ENCODE measurements around the gene LRP1B.

DNA sequence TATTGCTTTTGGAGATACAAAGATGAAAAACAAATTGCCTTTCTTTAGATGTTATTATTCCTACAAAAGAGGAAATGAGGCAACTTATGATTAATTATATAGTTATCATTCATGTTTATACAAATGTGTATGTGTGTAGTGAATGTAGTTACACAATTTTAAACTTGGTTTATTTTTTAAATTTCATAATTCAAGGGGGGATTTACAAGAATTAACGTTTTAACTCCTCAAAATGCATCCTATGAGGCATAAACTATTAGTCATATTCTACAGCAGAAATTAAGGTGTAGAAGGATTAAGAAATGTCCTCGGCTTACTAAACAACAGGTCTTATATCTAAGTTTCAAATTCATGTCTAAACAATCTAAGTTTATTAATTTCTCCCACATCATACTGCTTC is 1545.8 kb downstream of the LRP1B start:
- TF ChIP-seq, protein P1, sequence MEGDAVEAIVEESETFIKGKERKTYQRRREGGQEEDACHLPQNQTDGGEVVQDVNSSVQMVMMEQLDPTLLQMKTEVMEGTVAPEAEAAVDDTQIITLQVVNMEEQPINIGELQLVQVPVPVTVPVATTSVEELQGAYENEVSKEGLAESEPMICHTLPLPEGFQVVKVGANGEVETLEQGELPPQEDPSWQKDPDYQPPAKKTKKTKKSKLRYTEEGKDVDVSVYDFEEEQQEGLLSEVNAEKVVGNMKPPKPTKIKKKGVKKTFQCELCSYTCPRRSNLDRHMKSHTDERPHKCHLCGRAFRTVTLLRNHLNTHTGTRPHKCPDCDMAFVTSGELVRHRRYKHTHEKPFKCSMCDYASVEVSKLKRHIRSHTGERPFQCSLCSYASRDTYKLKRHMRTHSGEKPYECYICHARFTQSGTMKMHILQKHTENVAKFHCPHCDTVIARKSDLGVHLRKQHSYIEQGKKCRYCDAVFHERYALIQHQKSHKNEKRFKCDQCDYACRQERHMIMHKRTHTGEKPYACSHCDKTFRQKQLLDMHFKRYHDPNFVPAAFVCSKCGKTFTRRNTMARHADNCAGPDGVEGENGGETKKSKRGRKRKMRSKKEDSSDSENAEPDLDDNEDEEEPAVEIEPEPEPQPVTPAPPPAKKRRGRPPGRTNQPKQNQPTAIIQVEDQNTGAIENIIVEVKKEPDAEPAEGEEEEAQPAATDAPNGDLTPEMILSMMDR (IDR thresholded peaks at IDR 0.05; ENCODE audit: poor library complexity, severe bottlenecking): no peak
- no peak for TF ChIP-seq EZH2 (IDR thresholded peaks at IDR 0.05; ENCODE audit: borderline replicate concordance, insufficient read depth, low read length, poor library complexity, severe bottlenecking)
- TF ChIP-seq RAD21 (conservative IDR thresholded peaks at IDR 0.05): no peak
- TF ChIP-seq EP300 (conservative IDR thresholded peaks at IDR 0.05; ENCODE audit: poor library complexity, severe bottlenecking): no peak
- TF ChIP-seq TAF1 (IDR thresholded peaks at IDR 0.05; ENCODE audit: low read depth): no peak
- TF ChIP-seq SMC3 (conservative IDR thresholded peaks at IDR 0.05; ENCODE audit: poor library complexity): no peak
- TF ChIP-seq, protein P2, sequence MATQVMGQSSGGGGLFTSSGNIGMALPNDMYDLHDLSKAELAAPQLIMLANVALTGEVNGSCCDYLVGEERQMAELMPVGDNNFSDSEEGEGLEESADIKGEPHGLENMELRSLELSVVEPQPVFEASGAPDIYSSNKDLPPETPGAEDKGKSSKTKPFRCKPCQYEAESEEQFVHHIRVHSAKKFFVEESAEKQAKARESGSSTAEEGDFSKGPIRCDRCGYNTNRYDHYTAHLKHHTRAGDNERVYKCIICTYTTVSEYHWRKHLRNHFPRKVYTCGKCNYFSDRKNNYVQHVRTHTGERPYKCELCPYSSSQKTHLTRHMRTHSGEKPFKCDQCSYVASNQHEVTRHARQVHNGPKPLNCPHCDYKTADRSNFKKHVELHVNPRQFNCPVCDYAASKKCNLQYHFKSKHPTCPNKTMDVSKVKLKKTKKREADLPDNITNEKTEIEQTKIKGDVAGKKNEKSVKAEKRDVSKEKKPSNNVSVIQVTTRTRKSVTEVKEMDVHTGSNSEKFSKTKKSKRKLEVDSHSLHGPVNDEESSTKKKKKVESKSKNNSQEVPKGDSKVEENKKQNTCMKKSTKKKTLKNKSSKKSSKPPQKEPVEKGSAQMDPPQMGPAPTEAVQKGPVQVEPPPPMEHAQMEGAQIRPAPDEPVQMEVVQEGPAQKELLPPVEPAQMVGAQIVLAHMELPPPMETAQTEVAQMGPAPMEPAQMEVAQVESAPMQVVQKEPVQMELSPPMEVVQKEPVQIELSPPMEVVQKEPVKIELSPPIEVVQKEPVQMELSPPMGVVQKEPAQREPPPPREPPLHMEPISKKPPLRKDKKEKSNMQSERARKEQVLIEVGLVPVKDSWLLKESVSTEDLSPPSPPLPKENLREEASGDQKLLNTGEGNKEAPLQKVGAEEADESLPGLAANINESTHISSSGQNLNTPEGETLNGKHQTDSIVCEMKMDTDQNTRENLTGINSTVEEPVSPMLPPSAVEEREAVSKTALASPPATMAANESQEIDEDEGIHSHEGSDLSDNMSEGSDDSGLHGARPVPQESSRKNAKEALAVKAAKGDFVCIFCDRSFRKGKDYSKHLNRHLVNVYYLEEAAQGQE (IDR thresholded peaks at IDR 0.05; ENCODE audit: borderline replicate concordance): no peak
- no peak for TF ChIP-seq MXI1 (conservative IDR thresholded peaks at IDR 0.05; ENCODE audit: poor library complexity, severe bottlenecking)

Measured in neural cell (in vitro differentiated cells).